Measurements from ENCODE around the gene CEP192. TPM values are rescaled to one million over a fixed set of nuclear protein-coding genes. Genes with fewer than 3 reads are reported as not detected.

The CEP192 gene
- total and polyA plus RNA-seq, 10 of the 15 experiments (the other 5 are each of a cell fraction or from before 2014, with no cell fraction given) = 15.4 to 58.2 (median 29.6) TPM

DNA sequence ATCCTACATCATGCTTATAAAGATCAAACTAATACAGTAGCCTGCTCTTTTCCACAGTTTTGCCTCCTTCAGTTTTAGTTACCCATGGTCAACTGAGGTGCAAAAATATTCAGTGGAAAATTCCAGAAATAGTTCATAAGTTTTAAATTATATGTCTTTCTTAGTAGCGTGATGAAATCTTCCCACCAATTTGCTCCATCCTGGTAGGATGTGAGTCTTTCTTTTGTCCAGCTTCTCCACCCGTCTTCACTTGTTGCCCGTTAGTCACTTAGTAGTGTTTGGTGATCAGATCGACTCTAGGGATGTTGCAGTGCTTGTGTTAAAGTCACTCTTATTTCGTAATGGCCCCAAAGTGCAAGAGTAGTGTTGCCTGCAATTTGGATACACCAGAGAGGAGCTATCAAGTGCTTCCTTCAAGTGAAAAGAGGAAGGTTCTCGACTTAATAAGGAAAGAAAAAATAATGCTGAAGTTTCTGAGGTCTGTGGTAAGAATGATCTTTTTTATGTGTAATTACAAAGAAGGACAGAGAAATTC, 57.0 kb downstream of the CEP192 start:
- Histone ChIP-seq H2AFZ (ENCODE audit: control insufficient read depth, low read depth, low read length) (no peak overlapping the region), H3K9me3 (replicated peaks; ENCODE audit: control insufficient read depth, insufficient read depth, low read length) (no peaks in the 10 kb centered on the region), H3K27me3 (replicated peaks in 1 of 2; ENCODE audit: control insufficient read depth in 2 of 2, insufficient read depth in 2 of 2, low read length in 1 of 2) (no peaks in the 10 kb centered on the region), H3K4me2 (ENCODE audit: control insufficient read depth, insufficient read depth) (no peak overlapping the region), H4K20me1 (ENCODE audit: control insufficient read depth, insufficient read depth) (no peaks in the 10 kb centered on the region), H3K27ac (ENCODE audit: control insufficient read depth, insufficient read depth) (no peak overlapping the region), H3K36me3 (ENCODE audit: control insufficient read depth in 2 of 2, insufficient read depth in 2 of 2, low read length in 1 of 2) (peaks cover 11 to 42% of the 10 kb centered on the region in 2 experiments), H3K9ac (ENCODE audit: control insufficient read depth, insufficient read depth, low read length) (no peak overlapping the region), H3K4me3 (no peak overlapping the region), H3K4me1 (ENCODE audit: control insufficient read depth, insufficient read depth, low read length) (no peaks in the 10 kb centered on the region), H3K79me2 (ENCODE audit: control insufficient read depth, insufficient read depth, low read length) (no peaks in the 10 kb centered on the region)
- no peak for DNase-seq (ENCODE audit: low read depth, low spot score)
- FAIRE-seq = no peak
- BruUV-seq (replicated peaks) = no TSS peak
- ATAC-seq = no peak
- CTCF ChIA-PET = interaction anchor here (0.8 to 2.4 kb wide), 2 partner anchors 30 to 111 kb away, joined by 3 to 8 read pairs; no protein-coding TSS in a partner anchor
- RAD21 ChIA-PET (ENCODE audit: unreplicated experiment) = no interaction called here
- TF ChIP-seq MXI1 (IDR thresholded peaks at IDR 0.05; ENCODE audit: low read depth, low read length) (no peak), RBBP5 (conservative IDR thresholded peaks at IDR 0.05) (no peak), CHD2 (IDR thresholded peaks at IDR 0.05; ENCODE audit: borderline replicate concordance, low read depth, low read length) (no peak)
- SMC1A ChIA-PET (ENCODE audit: uncharacterized antibody, unreplicated experiment) = no interaction called here
- intact Hi-C loops (cut with micrococcal nuclease; ENCODE audit: unreplicated experiment) = no loop called here
- POLR2A ChIA-PET = no interaction called here
- WGBS (ENCODE audit: insufficient coverage, insufficient replicate concordance, low lambda C conversion rate, missing lambda C conversion rate) = 98% methylated on average over 6 of the region's 6 CpGs
- in situ Hi-C loops (cut with MboI) = no loop called here

DNA sequence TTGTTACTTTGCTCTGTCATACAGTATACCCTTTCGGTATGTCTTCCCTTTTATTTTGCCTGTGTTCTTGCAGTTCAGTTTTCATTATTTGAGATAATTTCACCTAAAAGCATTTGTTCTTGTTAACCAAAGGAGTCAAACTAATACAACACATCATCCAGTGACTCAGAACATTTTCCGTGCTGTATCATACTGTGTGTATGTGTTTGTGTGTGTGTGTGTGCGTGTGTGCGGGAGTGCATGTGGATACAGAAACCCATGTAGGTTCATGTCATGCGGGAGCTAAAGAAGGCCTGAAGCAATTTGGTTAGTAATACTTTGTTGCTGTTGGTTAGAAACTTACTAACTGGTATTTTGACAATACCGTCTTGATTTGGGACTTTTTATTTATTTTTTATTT, 60.0 kb downstream of the CEP192 start:
- FAIRE-seq (no peak), ATAC-seq (no peak), DNase-seq (ENCODE audit: low read depth, low spot score) (no peak)
- ChIA-PET SMC1A (ENCODE audit: uncharacterized antibody, unreplicated experiment) (no interaction called here), CTCF (no interaction called here), RAD21 (ENCODE audit: unreplicated experiment) (no interaction called here), POLR2A (no interaction called here)
- in situ Hi-C loops (cut with MboI) = no loop called here
- intact Hi-C loops (cut with micrococcal nuclease; ENCODE audit: unreplicated experiment) = no loop called here
- no peaks in the 10 kb centered on the region for H3K27me3 ChIP-seq (replicated peaks in 1 of 2; ENCODE audit: control insufficient read depth in 2 of 2, insufficient read depth in 2 of 2, low read length in 1 of 2)
- H3K9me3 ChIP-seq (replicated peaks; ENCODE audit: control insufficient read depth, insufficient read depth, low read length) = no peaks in the 10 kb centered on the region
- H3K4me1 ChIP-seq (ENCODE audit: control insufficient read depth, insufficient read depth, low read length) = no peaks in the 10 kb centered on the region
- no peaks in the 10 kb centered on the region for H3K79me2 ChIP-seq (ENCODE audit: control insufficient read depth, insufficient read depth, low read length)
- H4K20me1 ChIP-seq (ENCODE audit: control insufficient read depth, insufficient read depth) = no peaks in the 10 kb centered on the region
- H2AFZ ChIP-seq (ENCODE audit: control insufficient read depth, low read depth, low read length) = no peak overlapping the region
- no peak overlapping the region for H3K4me3 ChIP-seq
- H3K9ac ChIP-seq (ENCODE audit: control insufficient read depth, insufficient read depth, low read length) = no peak overlapping the region
- no peak overlapping the region for H3K4me2 ChIP-seq (ENCODE audit: control insufficient read depth, insufficient read depth)
- no peak overlapping the region for H3K27ac ChIP-seq (ENCODE audit: control insufficient read depth, insufficient read depth)
- WGBS (ENCODE audit: insufficient coverage, insufficient replicate concordance, low lambda C conversion rate, missing lambda C conversion rate) = 96% methylated on average over 6 of the region's 6 CpGs
- TF ChIP-seq, protein P1, sequence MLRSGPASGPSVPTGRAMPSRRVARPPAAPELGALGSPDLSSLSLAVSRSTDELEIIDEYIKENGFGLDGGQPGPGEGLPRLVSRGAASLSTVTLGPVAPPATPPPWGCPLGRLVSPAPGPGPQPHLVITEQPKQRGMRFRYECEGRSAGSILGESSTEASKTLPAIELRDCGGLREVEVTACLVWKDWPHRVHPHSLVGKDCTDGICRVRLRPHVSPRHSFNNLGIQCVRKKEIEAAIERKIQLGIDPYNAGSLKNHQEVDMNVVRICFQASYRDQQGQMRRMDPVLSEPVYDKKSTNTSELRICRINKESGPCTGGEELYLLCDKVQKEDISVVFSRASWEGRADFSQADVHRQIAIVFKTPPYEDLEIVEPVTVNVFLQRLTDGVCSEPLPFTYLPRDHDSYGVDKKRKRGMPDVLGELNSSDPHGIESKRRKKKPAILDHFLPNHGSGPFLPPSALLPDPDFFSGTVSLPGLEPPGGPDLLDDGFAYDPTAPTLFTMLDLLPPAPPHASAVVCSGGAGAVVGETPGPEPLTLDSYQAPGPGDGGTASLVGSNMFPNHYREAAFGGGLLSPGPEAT (IDR thresholded peaks at IDR 0.05; ENCODE audit: low read depth) = no peak
- TF ChIP-seq SIX5 (IDR thresholded peaks at IDR 0.05; ENCODE audit: low read depth, low read length, severe bottlenecking) (no peak), ZNF217 (IDR thresholded peaks at IDR 0.05) (no peak)
- H3K36me3 ChIP-seq (ENCODE audit: control insufficient read depth in 2 of 2, insufficient read depth in 2 of 2, low read length in 1 of 2) = peaks cover 23 to 52% of the 10 kb centered on the region in 2 experiments
- BruUV-seq (replicated peaks) = no TSS peak
